C4-2B (cell line): ENCODE data around the gene ADCY2.

ENCODE experiments used
- H3K27ac ChIP-seq: fragments of 450-650 bp; 2 replicates; pipeline ENCODE4 v1.5.1; 2017
- CTCF ChIP-seq: fragments of 450-650 bp; conservative IDR thresholded peaks from 2 replicates; pipeline ENCODE4 v1.5.1; 2017; ENCODE audit warnings: mild to moderate bottlenecking
- ZFX ChIP-seq: fragments of 450-650 bp; IDR thresholded peaks from 2 replicates; pipeline ENCODE4 v1.6.1; 2017

ADCY2 gene

GRCh38 chr5:7844901-7845300 lies 449.0 kb downstream of the ADCY2 start:
- TF ChIP-seq ZFX (no peak), CTCF (no peak)
- no peak overlapping the region for H3K27ac ChIP-seq

- TF ChIP-seq CTCF (no peak), ZFX (no peak)
- H3K27ac ChIP-seq = no peak overlapping the region
Measured at GRCh38 chr5:7845557-7845956, 449.6 kb downstream of the ADCY2 start.

- TF ChIP-seq ZFX (no peak), CTCF (no peak)
Measured at GRCh38 chr5:7846327-7846726, 450.4 kb downstream of the ADCY2 start.

GRCh38 chr5:7848296-7848695 lies 452.4 kb downstream of the ADCY2 start:
- H3K27ac ChIP-seq = no peak overlapping the region
- TF ChIP-seq ZFX (no peak), CTCF (no peak)

More at GRCh38 chr5:7846327-7846726, 450.4 kb downstream of the ADCY2 start:
- H3K27ac ChIP-seq = no peak overlapping the region

GRCh38 chr5:7849681-7850394 lies 453.9 kb downstream of the ADCY2 start:
- no peak overlapping the region for H3K27ac ChIP-seq
- TF ChIP-seq CTCF = no peak
- no peak for TF ChIP-seq ZFX

GRCh38 chr5:7850395-7851239 lies 454.7 kb downstream of the ADCY2 start, which contains the start of gene CFAP90:
CFAP90 (minus strand) TSS chr5:7851133; CDS start chr5:7851021, 112 bp downstream.
- TF ChIP-seq CTCF (no peak), ZFX (no peak)
- H3K27ac ChIP-seq = peak within 1 kb of the TSS; percentile 45

GRCh38 chr5:7851240-7851592 lies 455.3 kb downstream of the ADCY2 start:
- peak overlapping the region; percentile 45 for H3K27ac ChIP-seq
- TF ChIP-seq CTCF = no peak
- no peak for TF ChIP-seq ZFX
